HFFc6 (cell line): ENCODE measurements around the gene ARHGAP26. TPM values are rescaled to one million over a fixed set of nuclear protein-coding genes. Genes with fewer than 3 reads are reported as not detected.
"Not testable (repeated sequence)": the region's sequence is repeated elsewhere in the genome, so short reads cannot be mapped to it uniquely, and the experiment has no call there.

ENCODE experiments used
- DNase-seq: peaks from one replicate; pipeline ENCODE4 v3.0.0-alpha.2; 2018
- H3K27ac Mint-ChIP-seq: 2 replicates; pipeline ENCODE4 v1.8.0; 2020; ENCODE audit warnings: mild to moderate bottlenecking, mixed read lengths
- H3K27me3 Mint-ChIP-seq: 2 replicates; pipeline ENCODE4 v1.8.0; 2021; ENCODE audit warnings: mild to moderate bottlenecking, moderate library complexity, mixed read lengths; ENCODE audit not compliant: insufficient read depth
- H3K36me3 Mint-ChIP-seq: 2 replicates; pipeline ENCODE4 v1.8.0; 2021; ENCODE audit warnings: low read depth, mixed read lengths
- H3K4me1 Mint-ChIP-seq: 2 replicates; pipeline ENCODE4 v1.8.0; 2020; ENCODE audit warnings: low read depth, mixed read lengths
- H3K4me3 Mint-ChIP-seq: 2 replicates; pipeline ENCODE4 v1.8.0; 2020; ENCODE audit warnings: mild to moderate bottlenecking, moderate library complexity, mixed read lengths
- H3K9me3 Mint-ChIP-seq: 2 replicates; pipeline ENCODE4 v1.8.0; 2020; ENCODE audit warnings: mild to moderate bottlenecking, mixed read lengths
- CTCF ChIP-seq: fragments of 200-600 bp; sonication (generic); IDR thresholded peaks from 2 replicates; pipeline ENCODE4 v1.5.0; 2021; ENCODE audit warnings: antibody characterized with exemption, mild to moderate bottlenecking
- total RNA-seq, 6 experiments: library from RNA; stranded (reverse); fragmentation: NEBNext Ultra II Directional; extraction: Animal tissue kit (Norgen Biotek cat#: 25700); gene quantifications; 2 replicates in 1 of 6; 3 replicates in 5 of 6; pipeline ENCODE4 v1.2.3, GENCODE V29; 2021

ARHGAP26 gene
- total RNA-seq, 6 experiments from 2014 or later = 2.3 to 3.6 (median 3.1) TPM

GRCh38 chr5:143199843-143200242 is 429.7 kb downstream of the ARHGAP26 start:
- no peak overlapping the region for H3K27ac Mint-ChIP-seq

GRCh38 chr5:143200781-143201398 is 430.7 kb downstream of the ARHGAP26 start:
- no peak overlapping the region; the same call in 1 of the 2 replicates for H3K4me3 Mint-ChIP-seq

More at GRCh38 chr5:143199843-143200242, 429.7 kb downstream of the ARHGAP26 start:
- Mint-ChIP-seq H3K36me3 (peaks cover 20% of the 10 kb centered on the region; the same call in 1 of the 2 replicates), H3K27me3 (no peaks in the 10 kb centered on the region), H3K4me1 (peaks cover 64% of the 10 kb centered on the region), H3K4me3 (no peak overlapping the region), H3K9me3 (peaks cover 5% of the 10 kb centered on the region)
- DNase-seq = no peak
- no peak for TF ChIP-seq CTCF

GRCh38 chr5:143201589-143201988 is 431.4 kb downstream of the ARHGAP26 start:
- Mint-ChIP-seq H3K27me3 (no peaks in the 10 kb centered on the region), H3K27ac (no peak overlapping the region), H3K9me3 (peaks cover 5% of the 10 kb centered on the region), H3K36me3 (peaks cover 20% of the 10 kb centered on the region; the same call in 1 of the 2 replicates), H3K4me1 (peaks cover 69% of the 10 kb centered on the region), H3K4me3 (no peak overlapping the region)
- no peak for DNase-seq
- TF ChIP-seq CTCF = no peak

More at GRCh38 chr5:143200781-143201398, 430.7 kb downstream of the ARHGAP26 start:
- H3K36me3 Mint-ChIP-seq = peaks cover 20% of the 10 kb centered on the region; the same call in 1 of the 2 replicates
- no peak for TF ChIP-seq CTCF
- no peaks in the 10 kb centered on the region for H3K27me3 Mint-ChIP-seq
- H3K4me1 Mint-ChIP-seq = peaks cover 67% of the 10 kb centered on the region
- peak; percentile 81 for DNase-seq
- H3K9me3 Mint-ChIP-seq = peaks cover 5% of the 10 kb centered on the region
- H3K27ac Mint-ChIP-seq = peak overlapping the region; percentile 38; the same call in 1 of the 2 replicates

GRCh38 chr5:143203301-143203956 is 433.3 kb downstream of the ARHGAP26 start:
- H3K27me3 Mint-ChIP-seq = not testable (repeated sequence)

GRCh38 chr5:143204474-143205246 is 434.5 kb downstream of the ARHGAP26 start:
- no peaks in the 10 kb centered on the region for H3K27me3 Mint-ChIP-seq
- peak overlapping the region; percentile 52 for H3K4me3 Mint-ChIP-seq
- no peak for DNase-seq
- H3K9me3 Mint-ChIP-seq = peaks cover 5% of the 10 kb centered on the region; the same call in 1 of the 2 replicates
- peaks cover 15% of the 10 kb centered on the region for H3K36me3 Mint-ChIP-seq
- peak overlapping the region; percentile 80 for H3K27ac Mint-ChIP-seq
- no peak for TF ChIP-seq CTCF
- peaks cover 78% of the 10 kb centered on the region for H3K4me1 Mint-ChIP-seq

More at GRCh38 chr5:143203301-143203956, 433.3 kb downstream of the ARHGAP26 start:
- not testable (repeated sequence) for H3K4me3 Mint-ChIP-seq, H3K27ac Mint-ChIP-seq, H3K9me3 Mint-ChIP-seq, DNase-seq
- peaks cover 15% of the 10 kb centered on the region for H3K36me3 Mint-ChIP-seq
- peaks cover 69% of the 10 kb centered on the region for H3K4me1 Mint-ChIP-seq
